WERI-Rb-1 (cell line): Measurements from ENCODE around the gene OR2A2.

Experiments used
- DNase-seq: peaks from one replicate; pipeline ENCODE4 v3.0.0-alpha.2; 2020
- H3K27ac ChIP-seq: fragments of 250-450 bp; sonication (Bioruptor Pico); 2 replicates; pipeline ENCODE4 v1.5.1; 2020; ENCODE audit warnings: mild to moderate bottlenecking, moderate library complexity
- H3K27me3 ChIP-seq: fragments of 250-450 bp; sonication (Bioruptor Pico); 2 replicates; pipeline ENCODE4 v1.5.1; 2021; ENCODE audit warnings: mild to moderate bottlenecking, low read depth, moderate library complexity; ENCODE audit not compliant: insufficient read depth, severe bottlenecking
- H3K36me3 ChIP-seq: fragments of 250-450 bp; sonication (Bioruptor Pico); 2 replicates; pipeline ENCODE4 v1.5.1; 2020; ENCODE audit warnings: mild to moderate bottlenecking, moderate library complexity
- H3K4me3 ChIP-seq: 2 replicates; pipeline ENCODE4 v1.5.1; 2011; ENCODE audit warnings: low read depth, mild to moderate bottlenecking, control low read depth, low read length
- H3K9me3 ChIP-seq: fragments of 250-450 bp; sonication (Bioruptor Pico); 2 replicates; pipeline ENCODE4 v1.5.1; 2021; ENCODE audit warnings: mild to moderate bottlenecking, moderate library complexity; ENCODE audit not compliant: severe bottlenecking
- TF ChIP-seq, protein P1 (sequence below): IDR thresholded peaks from 2 replicates; pipeline ENCODE4 v1.5.1; 2011; ENCODE audit warnings: low read depth, mild to moderate bottlenecking, control low read depth, inconsistent platforms, low read length

OR2A2 gene

DNA sequence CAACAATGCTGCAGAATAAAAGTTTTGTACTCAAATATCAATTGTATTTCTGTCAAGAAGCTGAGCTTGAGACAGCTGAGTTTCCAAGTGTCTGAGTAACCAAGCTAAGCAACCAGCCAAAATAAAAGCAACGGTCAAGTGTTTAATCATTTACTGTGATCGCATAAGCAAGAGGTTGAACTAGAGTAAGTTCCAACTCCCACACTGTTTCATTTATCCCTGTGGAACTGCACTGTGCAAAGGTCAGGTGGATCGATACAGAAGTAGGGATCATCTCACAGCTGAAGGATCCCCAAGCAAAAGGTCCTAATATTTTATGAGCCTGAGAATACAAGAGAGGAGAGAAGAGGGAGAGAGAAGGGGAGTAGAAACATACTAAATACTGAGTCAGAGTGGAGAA, 35.0 kb downstream of the OR2A2 start:
- H3K27me3 ChIP-seq, result no peaks in the 10 kb centered on the region
- DNase-seq, result no peak
- peaks cover 7% of the 10 kb centered on the region for H3K9me3 ChIP-seq
- TF ChIP-seq, protein P1, sequence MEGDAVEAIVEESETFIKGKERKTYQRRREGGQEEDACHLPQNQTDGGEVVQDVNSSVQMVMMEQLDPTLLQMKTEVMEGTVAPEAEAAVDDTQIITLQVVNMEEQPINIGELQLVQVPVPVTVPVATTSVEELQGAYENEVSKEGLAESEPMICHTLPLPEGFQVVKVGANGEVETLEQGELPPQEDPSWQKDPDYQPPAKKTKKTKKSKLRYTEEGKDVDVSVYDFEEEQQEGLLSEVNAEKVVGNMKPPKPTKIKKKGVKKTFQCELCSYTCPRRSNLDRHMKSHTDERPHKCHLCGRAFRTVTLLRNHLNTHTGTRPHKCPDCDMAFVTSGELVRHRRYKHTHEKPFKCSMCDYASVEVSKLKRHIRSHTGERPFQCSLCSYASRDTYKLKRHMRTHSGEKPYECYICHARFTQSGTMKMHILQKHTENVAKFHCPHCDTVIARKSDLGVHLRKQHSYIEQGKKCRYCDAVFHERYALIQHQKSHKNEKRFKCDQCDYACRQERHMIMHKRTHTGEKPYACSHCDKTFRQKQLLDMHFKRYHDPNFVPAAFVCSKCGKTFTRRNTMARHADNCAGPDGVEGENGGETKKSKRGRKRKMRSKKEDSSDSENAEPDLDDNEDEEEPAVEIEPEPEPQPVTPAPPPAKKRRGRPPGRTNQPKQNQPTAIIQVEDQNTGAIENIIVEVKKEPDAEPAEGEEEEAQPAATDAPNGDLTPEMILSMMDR, result no peak
- no peak overlapping the region for H3K27ac ChIP-seq
- H3K36me3 ChIP-seq, result no peaks in the 10 kb centered on the region
- H3K4me3 ChIP-seq, result no peak overlapping the region

GRCh38 chr7:144148224-144148827, 38.9 kb downstream of the OR2A2 start:
- DNase-seq, result no peak
- Histone ChIP-seq H3K4me3 (no peak overlapping the region), H3K27ac (no peak overlapping the region), H3K27me3 (no peaks in the 10 kb centered on the region), H3K9me3 (peaks cover 7% of the 10 kb centered on the region), H3K36me3 (no peaks in the 10 kb centered on the region)
- TF ChIP-seq, protein P1, result no peak

- no peaks in the 10 kb centered on the region for H3K36me3 ChIP-seq
- H3K27me3 ChIP-seq, result no peaks in the 10 kb centered on the region
- no peaks in the 10 kb centered on the region for H3K9me3 ChIP-seq
These were observed 49.5 kb downstream of the OR2A2 start for GRCh38 chr7:144158861-144159260.

More at GRCh38 chr7:144158861-144159260, 49.5 kb downstream of the OR2A2 start:
- Histone ChIP-seq H3K4me3 (no peak overlapping the region), H3K27ac (no peak overlapping the region)
- no peak for DNase-seq
- TF ChIP-seq, protein P1, result no peak
